AG04450 (cell line): ENCODE results near the gene STARD10. TPM values are rescaled to one million over a fixed set of nuclear protein-coding genes. Genes with fewer than 3 reads are reported as not detected.

Experiments used
- CTCF ChIA-PET: fragments of 300-600, 350-600 bp; formaldehyde crosslinking; extraction: SDS; loops from one replicate; lab custom pipeline; 2022; ENCODE audit warnings: antibody characterized with exemption, inconsistent platforms; lab: Charles Lee
- POLR2A ChIA-PET: fragments of 350-600 bp; formaldehyde crosslinking; extraction: SDS; loops from one replicate; lab custom pipeline; 2021; ENCODE audit warnings: antibody characterized with exemption, inconsistent platforms; lab: Yijun Ruan, JAX
- DNase-seq: peaks from one replicate; pipeline ENCODE4 v3.0.0-alpha.2; 2011; ENCODE audit warnings: low read depth, low spot score
- H3K27ac ChIP-seq: one replicate; pipeline ENCODE4 v1.5.1; 2012; ENCODE audit warnings: low read depth, low read length, control low read depth
- H3K27me3 ChIP-seq: one replicate; pipeline ENCODE4 v1.6.0; 2012; ENCODE audit warnings: low read length; ENCODE audit not compliant: control insufficient read depth, insufficient read depth
- H3K4me3 ChIP-seq: 2 replicates; pipeline ENCODE4 v1.5.1; 2011; ENCODE audit warnings: mild to moderate bottlenecking, low read depth, low read length, control low read depth
- H3K9me3 ChIP-seq: 2 replicates; pipeline ENCODE4 v1.5.1; 2012; ENCODE audit warnings: low read length; ENCODE audit not compliant: control insufficient read depth, insufficient read depth
- CTCF ChIP-seq: IDR thresholded peaks from 2 replicates; pipeline ENCODE4 v1.5.1; 2011; ENCODE audit warnings: low read depth, low read length, control low read depth, inconsistent platforms
- polyA plus RNA-seq: library from polyadenylated mRNA; depleted of rRNA; stranded (reverse); fragments of >200 nt; gene quantifications from 2 replicates; pipeline ENCODE4 v1.2.3, GENCODE V29; 2011

STARD10 gene
- polyA plus RNA-seq, 1 experiment = 38.4 TPM

GRCh38 chr11:72719144-72719543, 74.7 kb downstream of the STARD10 start:
- POLR2A ChIA-PET = no interaction called here
- Histone ChIP-seq H3K9me3 (no peaks in the 10 kb centered on the region), H3K27ac (no peak overlapping the region), H3K27me3 (no peaks in the 10 kb centered on the region), H3K4me3 (no peak overlapping the region)
- DNase-seq = no peak
- CTCF ChIA-PET = no interaction called here
- TF ChIP-seq CTCF = no peak

- no peak overlapping the region for H3K27ac ChIP-seq
- no peaks in the 10 kb centered on the region for H3K27me3 ChIP-seq
- ChIA-PET CTCF (no interaction called here), POLR2A (no interaction called here)
- no peak for DNase-seq
- no peaks in the 10 kb centered on the region for H3K9me3 ChIP-seq
- TF ChIP-seq CTCF = no peak
- no peak overlapping the region for H3K4me3 ChIP-seq
Observed at GRCh38 chr11:72718101-72718501, 75.7 kb downstream of the STARD10 start.

- POLR2A ChIA-PET = interaction anchor here (0.7 kb wide), 1 partner anchor 440 kb away, joined by 7 read pairs; no protein-coding TSS in a partner anchor
- no peak for DNase-seq
- no peak overlapping the region for H3K4me3 ChIP-seq
- CTCF ChIA-PET = interaction anchor here (1.4 kb wide), 1 partner anchor 8 kb away, joined by 7 read pairs; no protein-coding TSS in a partner anchor
- H3K27ac ChIP-seq = no peak overlapping the region
- H3K27me3 ChIP-seq = no peaks in the 10 kb centered on the region
- H3K9me3 ChIP-seq = no peaks in the 10 kb centered on the region
- no peak for TF ChIP-seq CTCF
Observed at GRCh38 chr11:72716788-72717435, 76.9 kb downstream of the STARD10 start.

DNA sequence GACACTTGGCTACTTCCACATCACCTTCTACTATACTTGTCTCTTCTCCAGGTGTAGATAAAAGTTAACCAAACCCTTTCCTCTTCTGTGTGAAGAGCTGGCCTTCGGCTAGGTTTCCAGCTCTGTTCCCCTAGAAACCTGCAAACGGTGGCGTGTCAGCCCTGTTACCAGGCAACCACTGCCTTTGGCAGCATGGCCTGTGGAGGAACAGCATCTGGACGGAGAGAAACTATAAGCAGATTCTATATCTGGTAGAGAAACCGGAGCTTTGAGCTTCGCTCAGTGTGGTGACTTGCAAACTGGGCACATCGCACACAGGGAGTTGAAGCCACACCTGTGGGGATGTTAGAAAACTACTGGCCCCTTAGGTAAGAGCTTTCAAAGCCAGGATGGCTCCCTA, 77.6 kb downstream of the STARD10 start:
- ChIA-PET CTCF (interaction anchor here (0.5 to 1.4 kb wide), 4 partner anchors 9 to 635 kb away, joined by 3 to 13 read pairs (median 5); no protein-coding TSS in a partner anchor), POLR2A (interaction anchor here (0.7 kb wide), 1 partner anchor 441 kb away, joined by 7 read pairs; no protein-coding TSS in a partner anchor)
- TF ChIP-seq CTCF = no peak
- DNase-seq = no peak
- Histone ChIP-seq H3K27me3 (no peaks in the 10 kb centered on the region), H3K27ac (no peak overlapping the region), H3K4me3 (no peak overlapping the region), H3K9me3 (no peaks in the 10 kb centered on the region)

- no peak for DNase-seq
- no peaks in the 10 kb centered on the region for H3K27me3 ChIP-seq
- ChIA-PET POLR2A (no interaction called here), CTCF (no interaction called here)
- H3K27ac ChIP-seq = no peak overlapping the region
- no peaks in the 10 kb centered on the region for H3K9me3 ChIP-seq
- H3K4me3 ChIP-seq = no peak overlapping the region
- no peak for TF ChIP-seq CTCF
Observed at GRCh38 chr11:72712841-72713240, 81.0 kb downstream of the STARD10 start.
